SK-N-SH (cell line): ENCODE results near the gene KRT26. TPM values are rescaled to one million over a fixed set of nuclear protein-coding genes. Genes with fewer than 3 reads are reported as not detected.

Experiments
- CTCF ChIA-PET: fragments of 300-600, 350-600 bp; formaldehyde crosslinking; extraction: SDS; loops from one replicate; lab custom pipeline; 2021; lab: Yijun Ruan, JAX
- POLR2A ChIA-PET: fragments of 350-600 bp; sonication (Branson Sonifier 250); formaldehyde crosslinking; extraction: SDS; loops from one replicate; lab custom pipeline; 2020; ENCODE audit warnings: antibody characterized with exemption, inconsistent platforms; lab: Yijun Ruan, JAX
- DNase-seq: peaks from one replicate; pipeline ENCODE4 v3.0.0; 2012
- H2AFZ ChIP-seq: fragments of 200-600 bp; sonication (generic); 2 replicates; pipeline ENCODE4 v1.8.1; 2016; ENCODE audit warnings: antibody characterized with exemption, mild to moderate bottlenecking, low read depth
- H3F3A ChIP-seq: fragments of 200-600 bp; sonication (generic); replicated peaks from 2 replicates; pipeline ENCODE3; 2016; ENCODE audit warnings: antibody characterized with exemption, mild to moderate bottlenecking; ENCODE audit not compliant: insufficient read depth
- H3K27ac ChIP-seq, 2 experiments: fragments of 200-500 bp in 1 of 2; fragments of 200-600 bp in 1 of 2; sonication (Bioruptor generic) in 1 of 2; sonication (generic), shearing (Covaris generic) in 1 of 2; 2 replicates each; pipeline versions ENCODE4 v1.5.1 to v1.6.1; 2014 to 2016; ENCODE audit warnings: low read depth in 2 of 2, inconsistent platforms in 1 of 2, low read length in 1 of 2, mild to moderate bottlenecking in 1 of 2, mixed read lengths in 1 of 2
- H3K27me3 ChIP-seq: fragments of 200-600 bp; sonication (generic), shearing (Covaris generic); 2 replicates; pipeline ENCODE4 v1.6.1; 2016; ENCODE audit warnings: mixed run types; ENCODE audit not compliant: insufficient read depth
- H3K36me3 ChIP-seq, 2 experiments: fragments of 200-500 bp in 1 of 2; fragments of 200-600 bp in 1 of 2; sonication (Bioruptor generic) in 1 of 2; sonication (generic) in 1 of 2; replicated peaks in 1 of 2; 2 replicates each; pipeline versions ENCODE3 to v1.5.1; 2014 to 2016; ENCODE audit warnings: low read length in 1 of 2, mild to moderate bottlenecking in 1 of 2; ENCODE audit not compliant: insufficient read depth in 2 of 2, control insufficient read depth in 1 of 2
- H3K4me1 ChIP-seq, 2 experiments: fragments of 200-500 bp in 1 of 2; fragments of 200-600 bp in 1 of 2; sonication (Bioruptor generic) in 1 of 2; sonication (generic), shearing (Covaris generic) in 1 of 2; 2 replicates each; pipeline versions ENCODE4 v1.5.1 to v1.6.1; 2014 to 2016; ENCODE audit warnings: low read depth in 1 of 2, low read length in 1 of 2, mixed run types in 1 of 2; ENCODE audit not compliant: insufficient read depth in 2 of 2, control insufficient read depth in 1 of 2
- H3K4me2 ChIP-seq: fragments of 200-600 bp; sonication (generic), shearing (Covaris generic); 2 replicates; pipeline ENCODE4 v1.6.1; 2017; ENCODE audit warnings: mixed run types
- H3K4me3 ChIP-seq, 2 experiments: fragments of 200-500 bp in 1 of 2; fragments of 200-600 bp in 1 of 2; sonication (Bioruptor generic) in 1 of 2; sonication (generic), shearing (Covaris generic) in 1 of 2; 2 replicates each; pipeline versions ENCODE4 v1.5.1 to v1.8.1; 2014 to 2016; ENCODE audit warnings: low read depth in 2 of 2, inconsistent platforms in 1 of 2, low read length in 1 of 2, mild to moderate bottlenecking in 1 of 2, mixed read lengths in 1 of 2, moderate library complexity in 1 of 2
- H3K79me2 ChIP-seq: fragments of 200-600 bp; sonication (generic); 2 replicates; pipeline ENCODE4 v1.8.1; 2017; ENCODE audit warnings: mild to moderate bottlenecking; ENCODE audit not compliant: insufficient read depth
- H3K9ac ChIP-seq: fragments of 200-600 bp; sonication (generic); 2 replicates; pipeline ENCODE4 v1.6.1; 2017; ENCODE audit warnings: mixed run types
- H3K9me2 ChIP-seq: fragments of 200-600 bp; sonication (generic); 2 replicates; pipeline ENCODE4 v1.6.1; 2017; ENCODE audit warnings: mixed run types
- H3K9me3 ChIP-seq: fragments of 200-600 bp; sonication (generic); 2 replicates; pipeline ENCODE4 v1.6.1; 2017; ENCODE audit warnings: mixed run types, mild to moderate bottlenecking, moderate library complexity
- H4K20me1 ChIP-seq: fragments of 200-600 bp; sonication (generic); 2 replicates; pipeline ENCODE4 v1.6.1; 2017; ENCODE audit warnings: mild to moderate bottlenecking, mixed run types; ENCODE audit not compliant: insufficient read depth
- CTCF ChIP-seq: fragments of 200-600 bp; sonication (generic); IDR thresholded peaks from 2 replicates; pipeline ENCODE4 v1.6.1; 2017; ENCODE audit warnings: antibody characterized with exemption, mild to moderate bottlenecking, moderate library complexity
- FOSL2 ChIP-seq: IDR thresholded peaks from 2 replicates; pipeline ENCODE4 v1.4.0; 2012; ENCODE audit warnings: low read depth, mild to moderate bottlenecking, moderate library complexity, borderline replicate concordance
- FOXJ3 ChIP-seq: sonication (generic); formaldehyde crosslinking; IDR thresholded peaks from 2 replicates; pipeline ENCODE4 v1.5.1; 2020; ENCODE audit warnings: mild to moderate bottlenecking, missing genetic modification reagents
- FOXM1 ChIP-seq: IDR thresholded peaks from 2 replicates; pipeline ENCODE4 v1.4.0; 2012; ENCODE audit warnings: low read depth, mild to moderate bottlenecking
- GABPA ChIP-seq: IDR thresholded peaks from 2 replicates; pipeline ENCODE4 v1.4.0; 2012; ENCODE audit warnings: low read depth, mild to moderate bottlenecking
- GATA2 ChIP-seq: sonication (generic); formaldehyde crosslinking; IDR thresholded peaks from 2 replicates; pipeline ENCODE4 v1.5.0; 2020; ENCODE audit warnings: mild to moderate bottlenecking, missing genetic modification reagents
- JUND ChIP-seq: IDR thresholded peaks from 2 replicates; pipeline ENCODE4 v1.4.0; 2012
- MAX ChIP-seq: IDR thresholded peaks from 2 replicates; pipeline ENCODE4 v1.4.0; 2012; ENCODE audit warnings: low read depth
- SIN3A ChIP-seq: IDR thresholded peaks from 2 replicates; pipeline ENCODE4 v1.6.1; 2012; ENCODE audit warnings: low read depth, mild to moderate bottlenecking, low read length, moderate library complexity, borderline replicate concordance
- TAF1 ChIP-seq: IDR thresholded peaks from 2 replicates; pipeline ENCODE4 v1.6.1; 2012; ENCODE audit warnings: low read depth, mild to moderate bottlenecking, low read length, moderate library complexity, borderline replicate concordance
- TCF12 ChIP-seq: IDR thresholded peaks from 2 replicates; pipeline ENCODE4 v1.4.0; 2012
- TEAD4 ChIP-seq: IDR thresholded peaks from 2 replicates; pipeline ENCODE4 v1.4.0; 2012; ENCODE audit warnings: mild to moderate bottlenecking, borderline replicate concordance; ENCODE audit not compliant: insufficient read depth
- USF2 ChIP-seq: fragments of 150-350 bp; IDR thresholded peaks from 2 replicates; pipeline ENCODE4 v1.6.1; 2017; ENCODE audit warnings: antibody characterized with exemption, low read length, low read depth, borderline replicate concordance
- WGBS: methylation state at CpG from one replicate; pipeline ENCODE4 v1.1.6; 2017; ENCODE audit warnings: low lambda C conversion rate; 5-methylcytosine and 5-hydroxymethylcytosine counted together
- polyA plus RNA-seq, 3 experiments: library from polyadenylated mRNA; depleted of rRNA; stranded (reverse); fragments of >200 nt; gene quantifications; 2 replicates each; pipeline ENCODE4 v1.2.3, GENCODE V29; 2012
- TF ChIP-seq, protein P1 (sequence below): IDR thresholded peaks from 2 replicates; pipeline ENCODE4; 2012
- TF ChIP-seq, protein P2 (sequence below): fragments of 150-350 bp; IDR thresholded peaks from 2 replicates; pipeline ENCODE4 v1.6.1; 2016; ENCODE audit warnings: mild to moderate bottlenecking, low read depth, low read length
- TF ChIP-seq, protein P3 (sequence below): IDR thresholded peaks from 2 replicates; pipeline ENCODE4 v1.6.1; 2012; ENCODE audit warnings: mild to moderate bottlenecking, low read depth, low read length, moderate library complexity
- TF ChIP-seq, protein P4 (sequence below): IDR thresholded peaks from 2 replicates; pipeline ENCODE4 v1.4.0; 2012; ENCODE audit warnings: low read depth, borderline replicate concordance

KRT26 gene
- polyA plus RNA-seq, 1 of the 3 experiments (the other 2 are of a cell fraction), result not detected

DNA sequence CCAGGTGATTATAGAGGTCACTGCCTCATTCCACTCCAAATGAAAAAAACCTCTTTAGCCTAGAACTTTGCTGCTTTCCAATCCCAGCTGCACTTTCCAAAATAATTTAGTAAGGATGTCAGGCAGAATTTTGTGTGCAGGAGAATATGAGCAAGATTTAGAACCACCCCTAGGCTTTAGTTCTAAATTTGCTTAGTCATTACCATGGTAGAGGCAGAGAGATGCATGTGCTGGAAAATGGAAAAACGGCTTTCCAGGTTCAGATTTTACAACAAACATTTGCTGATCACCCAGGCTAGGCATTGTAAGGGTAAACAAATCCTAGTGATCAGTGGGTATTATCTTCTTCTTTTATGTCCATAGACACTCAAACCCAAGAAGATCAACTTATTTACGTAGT lies 6.3 kb downstream of the KRT26 start:
- no peaks in the 10 kb centered on the region for H4K20me1 ChIP-seq
- H3K27me3 ChIP-seq, result peaks cover 11% of the 10 kb centered on the region; the same call in 1 of the 2 replicates
- no peak for DNase-seq
- no peaks in the 10 kb centered on the region for H3K4me1 ChIP-seq
- no peak overlapping the region for H2AFZ ChIP-seq
- ChIA-PET CTCF (no interaction called here), POLR2A (no interaction called here)
- no peak overlapping the region for H3K27ac ChIP-seq
- TF ChIP-seq FOXJ3 (CRISPR knock-in tag) (no peak), TEAD4 (no peak), CTCF (no peak), JUND (no peak), TAF1 (no peak), GABPA (no peak), FOSL2 (no peak), SIN3A (no peak), MAX (no peak), FOXM1 (no peak)
- TF ChIP-seq, protein P1, sequence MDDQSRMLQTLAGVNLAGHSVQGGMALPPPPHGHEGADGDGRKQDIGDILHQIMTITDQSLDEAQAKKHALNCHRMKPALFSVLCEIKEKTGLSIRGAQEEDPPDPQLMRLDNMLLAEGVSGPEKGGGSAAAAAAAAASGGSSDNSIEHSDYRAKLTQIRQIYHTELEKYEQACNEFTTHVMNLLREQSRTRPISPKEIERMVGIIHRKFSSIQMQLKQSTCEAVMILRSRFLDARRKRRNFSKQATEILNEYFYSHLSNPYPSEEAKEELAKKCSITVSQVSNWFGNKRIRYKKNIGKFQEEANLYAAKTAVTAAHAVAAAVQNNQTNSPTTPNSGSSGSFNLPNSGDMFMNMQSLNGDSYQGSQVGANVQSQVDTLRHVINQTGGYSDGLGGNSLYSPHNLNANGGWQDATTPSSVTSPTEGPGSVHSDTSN, result no peak
- TF ChIP-seq, protein P2, sequence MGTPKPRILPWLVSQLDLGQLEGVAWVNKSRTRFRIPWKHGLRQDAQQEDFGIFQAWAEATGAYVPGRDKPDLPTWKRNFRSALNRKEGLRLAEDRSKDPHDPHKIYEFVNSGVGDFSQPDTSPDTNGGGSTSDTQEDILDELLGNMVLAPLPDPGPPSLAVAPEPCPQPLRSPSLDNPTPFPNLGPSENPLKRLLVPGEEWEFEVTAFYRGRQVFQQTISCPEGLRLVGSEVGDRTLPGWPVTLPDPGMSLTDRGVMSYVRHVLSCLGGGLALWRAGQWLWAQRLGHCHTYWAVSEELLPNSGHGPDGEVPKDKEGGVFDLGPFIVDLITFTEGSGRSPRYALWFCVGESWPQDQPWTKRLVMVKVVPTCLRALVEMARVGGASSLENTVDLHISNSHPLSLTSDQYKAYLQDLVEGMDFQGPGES, result no peak
- no peaks in the 10 kb centered on the region for H3K79me2 ChIP-seq
- H3K9me3 ChIP-seq, result peaks cover 14% of the 10 kb centered on the region
- H3K4me3 ChIP-seq, result no peak overlapping the region
- no peaks in the 10 kb centered on the region for H3F3A ChIP-seq
- H3K4me2 ChIP-seq, result no peak overlapping the region
- no peaks in the 10 kb centered on the region for H3K36me3 ChIP-seq
- no peaks in the 10 kb centered on the region for H3K9me2 ChIP-seq
- WGBS, result 9% methylated on average over 2 of the region's 2 CpGs
- H3K9ac ChIP-seq, result no peak overlapping the region

GRCh38 chr17:40763752-40764151 lies 8.2 kb downstream of the KRT26 start:
- Histone ChIP-seq H3K27me3 (no peaks in the 10 kb centered on the region), H3K36me3 (no peaks in the 10 kb centered on the region), H3K4me3 (no peak overlapping the region), H3K79me2 (no peaks in the 10 kb centered on the region), H3K4me2 (no peak overlapping the region), H3F3A (no peaks in the 10 kb centered on the region), H3K9ac (no peak overlapping the region), H3K9me3 (peaks cover 19% of the 10 kb centered on the region), H3K4me1 (no peaks in the 10 kb centered on the region), H3K9me2 (no peaks in the 10 kb centered on the region), H4K20me1 (no peaks in the 10 kb centered on the region), H3K27ac (no peak overlapping the region), H2AFZ (no peak overlapping the region)
- DNase-seq, result no peak
- 9% methylated on average over 1 of the region's 1 CpG for WGBS
- ChIA-PET POLR2A (no interaction called here), CTCF (no interaction called here)
- TF ChIP-seq TCF12, result no peak
- no peak for TF ChIP-seq FOSL2
- no peak for TF ChIP-seq GATA2 (CRISPR knock-in tag)
- TF ChIP-seq USF2, result no peak
- TF ChIP-seq, protein P3, sequence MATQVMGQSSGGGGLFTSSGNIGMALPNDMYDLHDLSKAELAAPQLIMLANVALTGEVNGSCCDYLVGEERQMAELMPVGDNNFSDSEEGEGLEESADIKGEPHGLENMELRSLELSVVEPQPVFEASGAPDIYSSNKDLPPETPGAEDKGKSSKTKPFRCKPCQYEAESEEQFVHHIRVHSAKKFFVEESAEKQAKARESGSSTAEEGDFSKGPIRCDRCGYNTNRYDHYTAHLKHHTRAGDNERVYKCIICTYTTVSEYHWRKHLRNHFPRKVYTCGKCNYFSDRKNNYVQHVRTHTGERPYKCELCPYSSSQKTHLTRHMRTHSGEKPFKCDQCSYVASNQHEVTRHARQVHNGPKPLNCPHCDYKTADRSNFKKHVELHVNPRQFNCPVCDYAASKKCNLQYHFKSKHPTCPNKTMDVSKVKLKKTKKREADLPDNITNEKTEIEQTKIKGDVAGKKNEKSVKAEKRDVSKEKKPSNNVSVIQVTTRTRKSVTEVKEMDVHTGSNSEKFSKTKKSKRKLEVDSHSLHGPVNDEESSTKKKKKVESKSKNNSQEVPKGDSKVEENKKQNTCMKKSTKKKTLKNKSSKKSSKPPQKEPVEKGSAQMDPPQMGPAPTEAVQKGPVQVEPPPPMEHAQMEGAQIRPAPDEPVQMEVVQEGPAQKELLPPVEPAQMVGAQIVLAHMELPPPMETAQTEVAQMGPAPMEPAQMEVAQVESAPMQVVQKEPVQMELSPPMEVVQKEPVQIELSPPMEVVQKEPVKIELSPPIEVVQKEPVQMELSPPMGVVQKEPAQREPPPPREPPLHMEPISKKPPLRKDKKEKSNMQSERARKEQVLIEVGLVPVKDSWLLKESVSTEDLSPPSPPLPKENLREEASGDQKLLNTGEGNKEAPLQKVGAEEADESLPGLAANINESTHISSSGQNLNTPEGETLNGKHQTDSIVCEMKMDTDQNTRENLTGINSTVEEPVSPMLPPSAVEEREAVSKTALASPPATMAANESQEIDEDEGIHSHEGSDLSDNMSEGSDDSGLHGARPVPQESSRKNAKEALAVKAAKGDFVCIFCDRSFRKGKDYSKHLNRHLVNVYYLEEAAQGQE, result no peak
- TF ChIP-seq, protein P4, sequence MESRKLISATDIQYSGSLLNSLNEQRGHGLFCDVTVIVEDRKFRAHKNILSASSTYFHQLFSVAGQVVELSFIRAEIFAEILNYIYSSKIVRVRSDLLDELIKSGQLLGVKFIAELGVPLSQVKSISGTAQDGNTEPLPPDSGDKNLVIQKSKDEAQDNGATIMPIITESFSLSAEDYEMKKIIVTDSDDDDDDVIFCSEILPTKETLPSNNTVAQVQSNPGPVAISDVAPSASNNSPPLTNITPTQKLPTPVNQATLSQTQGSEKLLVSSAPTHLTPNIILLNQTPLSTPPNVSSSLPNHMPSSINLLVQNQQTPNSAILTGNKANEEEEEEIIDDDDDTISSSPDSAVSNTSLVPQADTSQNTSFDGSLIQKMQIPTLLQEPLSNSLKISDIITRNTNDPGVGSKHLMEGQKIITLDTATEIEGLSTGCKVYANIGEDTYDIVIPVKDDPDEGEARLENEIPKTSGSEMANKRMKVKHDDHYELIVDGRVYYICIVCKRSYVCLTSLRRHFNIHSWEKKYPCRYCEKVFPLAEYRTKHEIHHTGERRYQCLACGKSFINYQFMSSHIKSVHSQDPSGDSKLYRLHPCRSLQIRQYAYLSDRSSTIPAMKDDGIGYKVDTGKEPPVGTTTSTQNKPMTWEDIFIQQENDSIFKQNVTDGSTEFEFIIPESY, result no peak
- no peak for TF ChIP-seq MAX
- TF ChIP-seq TEAD4, result no peak
